ENCODE results near the gene NSD1. TPM values are rescaled to one million over a fixed set of nuclear protein-coding genes. Genes with fewer than 3 reads are reported as not detected.
"Not testable (repeated sequence)": the region's sequence is repeated elsewhere in the genome, so short reads cannot be mapped to it uniquely, and the experiment has no call there.

The NSD1 gene
- total RNA-seq, 2 experiments from 2014 or later = 87.6 to 93.3 TPM

GRCh38 chr5:177303121-177303924, 169.8 kb downstream of the NSD1 start, which contains the start of the genes PRELID1 and RAB24:
Gene PRELID1 (plus strand): TSS chr5:177303799. CDS start chr5:177303986, 187 bp downstream.
Gene RAB24 (minus strand): TSS chr5:177303719. CDS start chr5:177303288, 431 bp downstream.
- no peaks in the 10 kb centered on the region for H3K9me3 Mint-ChIP-seq

GRCh38 chr5:177303925-177304391, 170.4 kb downstream of the NSD1 start:
- no peak for TF ChIP-seq CTCF (IDR thresholded peaks at IDR 0.05)
- ATAC-seq (ENCODE audit: poor library complexity) (peak; percentile 6), DNase-seq (peak in 1 of 14 experiments; percentile 30)
- CTCF ChIA-PET = interaction anchor here (0.6 to 1.3 kb wide), 4 partner anchors 12 to 197 kb away, joined by 3 to 4 read pairs (median 4); no protein-coding TSS in a partner anchor
- peaks cover 77% of the 10 kb centered on the region for H3K4me1 Mint-ChIP-seq (ENCODE audit: low read depth)
- H3K9me3 Mint-ChIP-seq = no peaks in the 10 kb centered on the region
- POLR2A ChIA-PET = interaction anchor here (0.7 to 3.4 kb wide), 5 partner anchors 9 to 171 kb away, joined by 3 to 15 read pairs (median 4); partner anchors contain the start of genes GRK6 and LMAN2
- no peaks in the 10 kb centered on the region for H3K27me3 Mint-ChIP-seq
- H3K4me1 ChIP-seq (ENCODE audit: insufficient read depth, low read length) = peaks cover 86% of the 10 kb centered on the region
- peak overlapping the region; percentile 60 to 78 for H3K27ac ChIP-seq (ENCODE audit: low read depth in 1 of 2, low read length in 2 of 2)
- peak overlapping the region; percentile 92 for H3K4me3 ChIP-seq (ENCODE audit: low read length)
- peaks cover 21% of the 10 kb centered on the region for H3K36me3 ChIP-seq (ENCODE audit: insufficient read depth, low read length)
- peak overlapping the region; percentile 90 for H3K4me3 Mint-ChIP-seq
- H3K36me3 Mint-ChIP-seq (ENCODE audit: low read depth) = peaks cover 48% of the 10 kb centered on the region
- H3K9me3 ChIP-seq (ENCODE audit: control insufficient read depth in 1 of 2, insufficient read depth in 1 of 2, low read length in 2 of 2) = no peaks in the 10 kb centered on the region
- H3K27me3 ChIP-seq (ENCODE audit: control insufficient read depth in 1 of 2, insufficient read depth in 2 of 2, low read length in 2 of 2) = no peaks in the 10 kb centered on the region
- intact Hi-C loops (cut with DNase I, micrococcal nuclease) = loop anchor here in 1 of 2 experiments (1.0 to 10.0 kb wide), 4 partner anchors 172 to 851 kb away; partner anchors contain the start of genes NHP2, NSD1 and TMED9
- peak overlapping the region; percentile 88 for H3K27ac Mint-ChIP-seq

More at GRCh38 chr5:177303121-177303924, 169.8 kb downstream of the NSD1 start, which contains the start of the genes PRELID1 and RAB24:
- Mint-ChIP-seq H3K27me3 (no peaks in the 10 kb centered on the region), H3K4me3 (peak within 1 kb of the TSS; percentile 90), H3K36me3 (ENCODE audit: low read depth) (peaks cover 48% of the 10 kb centered on the region), H3K4me1 (ENCODE audit: low read depth) (peaks cover 81% of the 10 kb centered on the region), H3K27ac (peak within 1 kb of the TSS; percentile 88)
- DNase-seq = peak; percentile 73 to 95 (median 86)
- H3K27me3 ChIP-seq (ENCODE audit: control insufficient read depth in 1 of 2, insufficient read depth in 2 of 2, low read length in 2 of 2) = no peaks in the 10 kb centered on the region
- peaks cover 82% of the 10 kb centered on the region for H3K4me1 ChIP-seq (ENCODE audit: insufficient read depth, low read length)
- peaks cover 21% of the 10 kb centered on the region for H3K36me3 ChIP-seq (ENCODE audit: insufficient read depth, low read length)
- no peaks in the 10 kb centered on the region for H3K9me3 ChIP-seq (ENCODE audit: control insufficient read depth in 1 of 2, insufficient read depth in 1 of 2, low read length in 2 of 2)
- intact Hi-C loops (cut with DNase I, micrococcal nuclease) = loop anchor here in 1 of 2 experiments (1.0 to 10.0 kb wide), 4 partner anchors 171 to 851 kb away; partner anchors contain the start of genes NHP2, NSD1 and TMED9
- H3K4me3 ChIP-seq (ENCODE audit: low read length) = peak within 1 kb of the TSS; percentile 92
- H3K27ac ChIP-seq (ENCODE audit: low read depth in 1 of 2, low read length in 2 of 2) = peak within 1 kb of the TSS; percentile 60 to 78
- ChIA-PET POLR2A (interaction anchor here (0.6 to 3.4 kb wide), 8 partner anchors 9 to 656 kb away, joined by 3 to 15 read pairs (median 3); partner anchors contain the start of genes GRK6, LMAN2 and TSPAN17), CTCF (interaction anchor here (0.6 to 1.3 kb wide), 4 partner anchors 13 to 198 kb away, joined by 3 to 4 read pairs (median 4); no protein-coding TSS in a partner anchor)
- peak; percentile 67 for ATAC-seq (ENCODE audit: poor library complexity)
- TF ChIP-seq CTCF (IDR thresholded peaks at IDR 0.05) = peak; percentile 43

DNA sequence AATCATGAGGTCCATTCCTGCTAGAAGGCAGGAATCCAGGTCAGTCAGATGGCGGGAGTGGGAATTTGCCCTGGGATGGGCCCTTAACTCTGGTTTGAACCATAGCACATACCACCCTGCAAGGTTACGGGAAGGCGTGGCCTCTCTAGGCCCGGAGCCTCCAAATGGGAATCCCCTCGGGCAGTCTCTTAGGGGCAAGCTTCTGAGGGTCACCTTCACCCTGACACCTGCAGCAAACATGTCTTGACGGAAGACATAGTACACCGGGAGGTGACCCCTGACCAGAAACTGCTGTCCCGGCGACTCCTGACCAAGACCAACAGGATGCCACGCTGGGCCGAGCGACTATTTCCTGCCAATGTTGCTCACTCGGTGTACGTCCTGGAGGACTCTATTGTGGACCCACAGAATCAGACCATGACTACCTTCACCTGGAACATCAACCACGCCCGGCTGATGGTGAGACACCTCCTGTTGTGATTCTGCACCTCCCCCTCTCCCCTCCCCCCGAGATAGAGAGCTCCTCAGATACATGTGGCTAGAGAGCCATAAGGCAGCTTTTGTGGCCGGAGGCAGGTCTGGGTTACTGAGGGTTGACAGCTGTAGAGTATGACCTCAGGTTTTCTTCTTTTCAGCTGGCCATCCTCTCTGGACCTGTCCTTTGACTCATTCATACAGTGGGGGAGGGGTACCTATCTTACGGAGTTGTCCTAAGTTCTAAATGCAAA, 171.0 kb downstream of the NSD1 start:
- peaks cover 77% of the 10 kb centered on the region for H3K4me1 Mint-ChIP-seq (ENCODE audit: low read depth)
- ATAC-seq (ENCODE audit: poor library complexity) (no peak), DNase-seq (peak in 3 of 14 experiments; percentile 39 to 51 (median 42))
- no peaks in the 10 kb centered on the region for H3K27me3 ChIP-seq (ENCODE audit: control insufficient read depth in 1 of 2, insufficient read depth in 2 of 2, low read length in 2 of 2)
- H3K4me3 ChIP-seq (ENCODE audit: low read length) = peak overlapping the region; percentile 92
- no peaks in the 10 kb centered on the region for H3K9me3 ChIP-seq (ENCODE audit: control insufficient read depth in 1 of 2, insufficient read depth in 1 of 2, low read length in 2 of 2)
- H3K27me3 Mint-ChIP-seq = no peaks in the 10 kb centered on the region
- peak overlapping the region; percentile 90 for H3K4me3 Mint-ChIP-seq
- intact Hi-C loops (cut with DNase I, micrococcal nuclease) = loop anchor here in 1 of 2 experiments (5.0 to 10.0 kb wide), 2 partner anchors 172 to 850 kb away; partner anchors contain the start of genes NHP2 and NSD1
- H3K36me3 Mint-ChIP-seq (ENCODE audit: low read depth) = peaks cover 48% of the 10 kb centered on the region
- peaks cover 21% of the 10 kb centered on the region for H3K36me3 ChIP-seq (ENCODE audit: insufficient read depth, low read length)
- H3K27ac ChIP-seq (ENCODE audit: low read depth in 1 of 2, low read length in 2 of 2) = peak overlapping the region; percentile 60 to 78
- no peaks in the 10 kb centered on the region for H3K9me3 Mint-ChIP-seq
- ChIA-PET POLR2A (no interaction called here), CTCF (no interaction called here)
- no peak for TF ChIP-seq CTCF (IDR thresholded peaks at IDR 0.05)
- H3K27ac Mint-ChIP-seq = peak overlapping the region; percentile 88
- peaks cover 88% of the 10 kb centered on the region for H3K4me1 ChIP-seq (ENCODE audit: insufficient read depth, low read length)

- H3K9me3 Mint-ChIP-seq; H3K4me3 ChIP-seq (ENCODE audit: low read length); H3K27me3 ChIP-seq (ENCODE audit: control insufficient read depth in 1 of 2, insufficient read depth in 2 of 2, low read length in 2 of 2); POLR2A ChIA-PET; DNase-seq; ATAC-seq (ENCODE audit: poor library complexity); H3K27ac ChIP-seq (ENCODE audit: low read depth in 1 of 2, low read length in 2 of 2); H3K9me3 ChIP-seq (ENCODE audit: control insufficient read depth in 1 of 2, insufficient read depth in 1 of 2, low read length in 2 of 2); H3K27me3 Mint-ChIP-seq: not testable (repeated sequence)
- CTCF ChIA-PET = interaction anchor here (0.9 kb wide), 1 partner anchor 84 kb away, joined by 3 read pairs; no protein-coding TSS in a partner anchor
- Histone ChIP-seq H3K4me1 (ENCODE audit: insufficient read depth, low read length) (peaks cover 88% of the 10 kb centered on the region), H3K36me3 (ENCODE audit: insufficient read depth, low read length) (peaks cover 21% of the 10 kb centered on the region)
- H3K4me3 Mint-ChIP-seq = peak overlapping the region; percentile 75
- intact Hi-C loops (cut with DNase I, micrococcal nuclease) = loop anchor here in 1 of 2 experiments (10.0 kb wide), 1 partner anchor 849 kb away; the partner anchor contains the start of gene NHP2
- H3K4me1 Mint-ChIP-seq (ENCODE audit: low read depth) = peaks cover 73% of the 10 kb centered on the region
- H3K27ac Mint-ChIP-seq = peak overlapping the region; percentile 88
- peaks cover 42% of the 10 kb centered on the region for H3K36me3 Mint-ChIP-seq (ENCODE audit: low read depth)
These were observed 172.6 kb downstream of the NSD1 start for GRCh38 chr5:177306103-177306640.

Measured in CD4-positive, alpha-beta T cell (primary cell).